ENCODE data around the gene TRIM29.
A peak's percentile ranks its signal among the peaks of the same experiment; 100 is the strongest.
"Not testable (repeated sequence)": the region's sequence is repeated elsewhere in the genome, so short reads cannot be mapped to it uniquely, and the experiment has no call there.

Gene TRIM29

GRCh38 chr11:120137611-120138521, at the start of gene TRIM29:
Gene TRIM29, minus strand, starts transcription at chr11:120138113. Its CDS starts 82 bp downstream, at chr11:120138031.
- DNase-seq (ENCODE audit: low spot score) (no peak), FAIRE-seq (no peak)

GRCh38 chr11:120186774-120187591, 49.1 kb upstream of the TRIM29 start:
- DNase-seq (ENCODE audit: low spot score): peak; percentile 4
- FAIRE-seq: no peak

DNA sequence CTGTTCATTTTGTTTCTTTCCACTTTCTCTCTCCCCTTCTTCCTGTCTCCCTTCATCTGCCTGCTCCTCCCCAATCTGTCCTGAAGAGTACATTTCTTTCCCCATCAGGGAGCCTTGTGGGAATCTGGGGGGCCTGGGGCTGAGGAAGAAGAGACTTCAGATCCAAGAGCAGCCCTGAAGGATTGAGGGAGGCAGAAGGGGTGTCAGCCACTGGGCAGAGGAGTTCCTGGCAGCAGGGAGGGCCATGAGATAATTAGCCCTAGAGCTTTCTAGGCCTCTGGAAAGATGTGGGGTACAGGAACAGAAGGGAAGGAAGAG, 48.5 kb upstream of the TRIM29 start:
- no peak for FAIRE-seq
- DNase-seq (ENCODE audit: low spot score): no peak

DNA sequence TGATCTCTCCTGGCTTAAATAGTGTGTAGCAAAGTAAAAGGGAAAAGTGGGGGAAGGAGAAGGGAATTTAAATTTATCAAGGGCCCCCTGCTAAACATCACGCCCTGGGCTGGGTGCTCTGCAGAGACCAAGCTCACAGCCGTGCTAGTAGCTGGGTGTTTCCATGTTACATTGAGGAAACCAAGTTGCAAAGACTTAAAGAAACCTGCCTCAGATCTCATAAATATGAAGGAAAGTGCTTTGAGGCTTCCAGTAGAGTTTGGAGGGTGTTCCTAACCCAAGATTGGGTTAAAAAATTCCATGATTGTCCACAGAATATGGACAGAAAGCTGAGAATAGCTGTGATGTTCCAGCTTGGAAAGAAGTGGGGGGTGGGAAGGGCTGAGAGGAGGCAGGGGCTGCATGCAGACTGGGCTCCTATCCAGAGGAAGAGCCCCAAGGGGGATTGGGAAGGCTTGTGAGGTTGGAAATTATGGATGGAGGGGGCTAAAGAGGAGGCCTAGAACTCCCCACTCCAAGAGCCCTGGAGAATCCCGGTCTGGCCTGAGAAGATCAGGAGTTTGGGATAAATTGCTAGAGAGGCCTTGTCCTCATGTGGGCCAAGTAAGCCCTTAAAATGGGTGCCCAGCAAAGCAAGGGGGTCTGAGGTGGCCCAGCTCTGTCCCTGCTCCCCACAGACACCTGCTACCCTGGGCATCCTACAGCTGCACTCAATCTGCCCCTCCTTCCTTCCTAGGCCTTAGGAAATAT, 48.0 kb upstream of the TRIM29 start:
- no peak for DNase-seq (ENCODE audit: low spot score)
- no peak for FAIRE-seq

GRCh38 chr11:120184946-120185705, 47.2 kb upstream of the TRIM29 start:
- no peak for FAIRE-seq
- DNase-seq (ENCODE audit: low spot score): no peak

DNA sequence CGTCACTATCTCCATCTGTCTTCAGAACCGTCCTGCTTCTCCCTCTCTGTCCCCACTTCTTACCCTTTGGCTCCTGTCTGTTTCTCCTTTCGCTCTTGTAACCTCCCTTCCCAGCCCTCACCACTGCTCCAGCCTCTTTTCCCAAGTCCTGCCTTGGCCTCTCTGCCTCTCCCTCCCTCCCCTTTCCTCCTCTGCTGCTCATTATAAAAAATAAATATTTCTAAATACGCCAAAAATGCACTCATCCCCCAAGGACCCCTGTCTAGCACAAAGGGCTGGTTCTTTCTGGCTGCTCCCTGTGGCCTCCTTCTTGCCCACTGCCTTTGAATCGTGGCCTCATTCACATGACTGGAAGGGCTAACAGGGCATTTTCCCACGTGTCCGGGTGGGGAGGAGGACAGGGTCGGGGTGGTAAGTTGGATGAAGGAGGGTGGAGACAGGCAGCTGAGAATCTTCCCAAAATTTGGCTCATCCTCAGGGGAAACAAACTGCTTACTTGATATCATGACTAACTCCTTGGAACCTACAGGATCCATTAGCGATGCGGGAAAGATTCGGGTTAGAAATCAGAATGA, 46.5 kb upstream of the TRIM29 start:
- DNase-seq (ENCODE audit: low spot score): no peak
- FAIRE-seq: no peak

- FAIRE-seq: no peak
Measured at GRCh38 chr11:120183701-120184141, 45.8 kb upstream of the TRIM29 start.

GRCh38 chr11:120182790-120183491, 45.0 kb upstream of the TRIM29 start:
- DNase-seq (ENCODE audit: low spot score) (no peak), FAIRE-seq (no peak)

More at GRCh38 chr11:120183701-120184141, 45.8 kb upstream of the TRIM29 start:
- DNase-seq (ENCODE audit: low spot score): no peak

DNA sequence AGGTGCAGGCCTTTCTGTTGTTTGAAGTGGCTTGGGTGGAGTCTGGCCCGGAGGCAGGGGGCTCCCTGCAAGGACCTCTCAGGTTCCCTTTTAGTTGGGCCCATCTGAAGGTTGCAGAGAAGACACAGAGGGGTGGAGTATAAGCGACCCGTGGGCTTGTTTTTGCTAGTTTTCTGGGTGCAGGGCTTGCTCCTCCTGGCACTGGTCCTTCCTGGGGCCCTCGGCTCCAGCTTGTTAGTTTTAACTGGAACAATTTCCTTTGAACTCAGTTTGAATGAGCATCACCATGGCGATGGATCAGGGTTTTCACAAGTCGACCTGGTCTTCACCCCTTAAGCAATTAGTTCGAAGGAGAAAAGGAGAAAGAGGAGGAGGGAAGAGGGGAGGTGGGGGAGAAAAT, 44.5 kb upstream of the TRIM29 start:
- FAIRE-seq (no peak), DNase-seq (ENCODE audit: low spot score) (no peak)

GRCh38 chr11:120181376-120181975, 43.6 kb upstream of the TRIM29 start:
- DNase-seq (ENCODE audit: low spot score): no peak
- FAIRE-seq: no peak

DNA sequence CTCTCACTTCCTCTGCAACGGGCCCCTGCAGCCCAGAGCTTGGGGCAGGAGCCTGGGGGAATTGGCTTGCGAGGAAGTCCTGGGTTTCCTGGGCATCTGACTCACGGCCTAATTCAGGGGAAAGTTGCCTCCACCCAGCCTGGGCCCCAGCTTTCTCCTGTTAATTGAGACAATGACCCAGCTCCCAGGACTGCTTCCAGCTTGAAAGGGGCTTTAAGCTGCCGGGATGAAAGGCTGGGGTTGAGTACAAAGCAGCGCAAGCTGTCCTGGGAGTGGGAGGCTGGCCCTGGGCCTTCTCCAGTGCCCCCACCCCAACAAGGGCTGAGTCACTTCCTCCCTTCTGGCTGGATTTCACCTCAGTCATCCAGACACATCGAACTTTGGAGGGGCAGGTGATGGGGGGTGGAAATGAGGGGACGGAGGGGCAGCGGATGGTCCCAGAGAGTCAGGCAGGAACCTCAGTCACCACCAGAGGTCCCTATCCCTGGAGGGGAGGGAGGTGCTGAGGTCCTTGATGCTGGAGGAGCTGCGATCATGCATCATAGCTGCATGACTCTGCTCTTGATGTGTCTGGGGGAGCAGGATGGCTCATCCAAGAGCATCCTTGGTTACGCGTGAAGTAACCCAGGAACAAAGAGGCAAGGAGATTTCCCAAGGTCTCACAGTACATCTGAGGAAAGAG, 42.8 kb upstream of the TRIM29 start:
- FAIRE-seq: no peak
- peak; percentile 8 for DNase-seq (ENCODE audit: low spot score)

DNA sequence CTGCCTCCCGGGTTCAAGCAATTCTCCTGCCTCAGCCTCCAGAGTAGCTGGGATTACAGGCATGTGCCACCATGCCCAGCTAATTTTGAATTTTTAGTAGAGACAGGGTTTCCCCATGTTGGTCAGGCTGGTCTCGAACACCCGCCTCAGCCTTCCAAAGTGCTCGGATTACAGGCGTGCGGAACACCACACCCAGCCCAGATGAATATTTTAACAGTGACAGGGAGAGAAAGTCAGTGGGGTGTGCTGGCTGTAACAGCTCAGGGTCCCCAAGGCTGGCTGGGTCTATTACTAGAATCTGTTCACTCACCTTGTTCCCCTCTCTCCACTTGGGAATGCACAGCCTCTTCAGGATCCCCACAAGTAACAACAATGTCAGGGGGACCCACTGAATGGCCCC, 42.1 kb upstream of the TRIM29 start:
- not testable (repeated sequence) for FAIRE-seq; DNase-seq (ENCODE audit: low spot score)

DNA sequence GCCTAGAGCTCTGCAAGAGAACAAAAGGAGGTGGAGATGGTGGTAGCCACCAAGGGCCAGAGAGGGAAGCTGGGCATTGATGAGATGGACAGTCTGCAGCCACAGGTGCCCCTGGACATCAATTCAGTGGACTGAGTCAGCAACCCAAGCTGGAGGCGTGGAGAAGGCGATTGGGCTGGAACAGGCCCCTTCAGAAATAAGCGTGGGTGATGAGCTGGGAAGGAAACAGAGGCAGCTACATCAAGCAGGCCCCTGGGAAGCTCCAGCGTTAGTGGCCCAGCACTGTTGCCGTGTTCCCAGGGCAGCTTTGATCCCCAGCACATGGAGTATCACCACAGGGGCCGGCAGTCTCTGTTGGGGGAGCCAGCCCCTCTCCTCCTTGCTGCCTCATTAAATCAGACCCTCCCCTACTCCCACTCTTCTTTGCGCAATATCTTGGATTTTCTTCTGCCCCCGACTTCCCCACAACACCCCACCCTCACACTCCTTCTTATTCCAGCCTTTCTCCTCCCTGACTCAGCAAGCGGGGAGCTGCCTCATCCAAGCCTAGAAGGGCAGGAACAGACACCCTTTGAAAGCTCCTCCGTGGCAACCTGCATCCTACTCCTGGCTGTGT, 41.3 kb upstream of the TRIM29 start:
- no peak for DNase-seq (ENCODE audit: low spot score)
- FAIRE-seq: no peak

- FAIRE-seq: no peak
- no peak for DNase-seq (ENCODE audit: low spot score)
Measured at GRCh38 chr11:120178561-120179056, 40.7 kb upstream of the TRIM29 start.

- no peak for FAIRE-seq
- DNase-seq (ENCODE audit: low spot score): no peak
Measured at GRCh38 chr11:120174866-120175265, 37.0 kb upstream of the TRIM29 start.

DNA sequence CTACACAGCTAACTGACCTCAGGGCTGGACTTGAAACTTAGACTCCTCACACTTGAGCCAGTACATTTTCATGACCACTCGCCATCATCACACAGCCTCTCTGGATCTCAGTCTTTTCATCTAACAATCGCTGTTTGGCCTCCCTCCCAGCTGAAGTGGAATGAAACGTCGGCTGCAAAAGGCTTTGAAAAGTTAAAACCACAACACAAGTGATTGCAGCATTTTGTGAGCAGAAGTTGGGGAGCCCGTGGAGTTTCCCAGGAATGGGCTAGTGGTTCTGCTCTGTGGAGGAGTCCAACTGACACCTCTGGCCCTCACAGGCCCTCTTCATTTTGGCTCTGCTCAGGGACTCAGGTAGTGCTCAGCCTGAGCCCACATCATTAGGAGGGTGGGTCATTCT, 35.9 kb upstream of the TRIM29 start:
- FAIRE-seq: no peak
- no peak for DNase-seq (ENCODE audit: low spot score)

GRCh38 chr11:120173019-120173705, 35.2 kb upstream of the TRIM29 start:
- FAIRE-seq (no peak), DNase-seq (ENCODE audit: low spot score) (no peak)
